RWPE2 (cell line): Measurements from ENCODE around the gene INPP5A.
A peak's percentile ranks its signal among the peaks of the same experiment; 100 is the strongest.

Experiments used
- ATAC-seq: fragments of 200-7000 bp; cut with Tn5 transposase; 3 replicates; pipeline ENCODE4 v1.9.1; 2021; ENCODE audit warnings: low read depth
- DNase-seq: peaks from one replicate; pipeline ENCODE4 v3.0.0-alpha.2; 2020; ENCODE audit warnings: low spot score
- H3K27ac ChIP-seq: fragments of 450-650 bp; 2 replicates; pipeline ENCODE4 v1.5.1; 2017; ENCODE audit warnings: mild to moderate bottlenecking; ENCODE audit not compliant: poor library complexity, severe bottlenecking
- H3K27me3 ChIP-seq: fragments of 250-450 bp; sonication (Bioruptor Pico); 2 replicates; pipeline ENCODE4 v1.5.1; 2021; ENCODE audit warnings: mild to moderate bottlenecking, moderate library complexity; ENCODE audit not compliant: insufficient read depth, poor library complexity, severe bottlenecking
- H3K36me3 ChIP-seq: fragments of 250-450 bp; sonication (Bioruptor Pico); 2 replicates; pipeline ENCODE4 v1.5.1; 2020; ENCODE audit warnings: low read depth, mild to moderate bottlenecking, moderate library complexity
- H3K4me1 ChIP-seq: fragments of 250-450 bp; sonication (Bioruptor Pico); 2 replicates; pipeline ENCODE4 v1.5.1; 2021; ENCODE audit warnings: mild to moderate bottlenecking, moderate library complexity; ENCODE audit not compliant: insufficient read depth, poor library complexity, severe bottlenecking
- H3K4me3 ChIP-seq: fragments of 250-450 bp; sonication (Bioruptor Pico); 2 replicates; pipeline ENCODE4 v1.5.1; 2021; ENCODE audit warnings: mild to moderate bottlenecking, moderate library complexity; ENCODE audit not compliant: severe bottlenecking
- H3K9me3 ChIP-seq: fragments of 250-450 bp; sonication (Bioruptor Pico); 2 replicates; pipeline ENCODE4 v1.5.1; 2021; ENCODE audit warnings: mild to moderate bottlenecking, moderate library complexity; ENCODE audit not compliant: severe bottlenecking
- TF ChIP-seq, protein P1 (sequence below): fragments of 450-650 bp; IDR thresholded peaks from one replicate; pipeline ENCODE4 v1.5.1; 2017; ENCODE audit warnings: mild to moderate bottlenecking, moderate library complexity; ENCODE audit not compliant: poor library complexity, severe bottlenecking

Gene INPP5A

DNA sequence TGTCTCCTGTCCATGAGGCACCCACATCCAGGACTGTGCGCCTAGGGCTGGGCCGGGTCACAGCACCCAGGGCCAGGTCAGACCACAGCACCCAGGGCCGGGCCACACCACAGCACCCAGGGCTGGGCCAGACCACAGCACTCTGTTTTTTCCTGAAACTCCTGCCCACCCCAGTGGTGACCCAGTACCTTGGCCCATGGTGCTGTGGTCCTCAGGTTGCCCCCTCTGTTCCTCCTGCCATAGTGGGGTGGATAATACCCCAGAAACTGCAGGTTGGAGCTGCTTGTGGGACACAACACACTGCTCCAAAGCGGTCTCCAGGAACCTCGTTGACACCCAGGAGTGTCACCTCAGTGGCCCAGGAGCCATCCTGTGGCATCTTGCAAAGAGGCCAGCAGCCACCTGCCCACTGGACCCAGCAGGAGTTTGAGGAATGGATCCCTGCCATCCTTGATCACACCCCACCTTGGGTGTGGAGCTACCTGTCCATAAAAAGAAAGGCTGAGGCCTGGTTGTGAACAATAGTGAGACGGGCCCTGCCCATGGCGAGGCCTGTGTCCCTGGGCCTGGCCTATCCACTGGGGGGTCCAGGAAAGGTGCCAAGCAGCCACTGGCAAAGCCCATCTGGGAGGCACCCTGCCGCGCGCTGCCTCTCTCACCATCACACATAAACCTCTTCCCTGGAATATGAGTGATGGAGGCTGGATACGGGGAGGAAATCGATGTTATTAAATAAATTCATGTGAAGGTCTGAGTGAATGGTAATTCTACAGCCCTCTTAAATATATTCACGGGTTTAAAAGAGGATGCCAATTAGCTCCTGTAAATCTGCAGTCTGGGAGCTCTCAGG, 159.4 kb downstream of the INPP5A start:
- Histone ChIP-seq H3K9me3 (no peaks in the 10 kb centered on the region), H3K4me3 (no peak overlapping the region), H3K36me3 (peaks cover 9% of the 10 kb centered on the region), H3K27me3 (no peaks in the 10 kb centered on the region), H3K27ac (no peak overlapping the region), H3K4me1 (no peaks in the 10 kb centered on the region)
- DNase-seq (peak; percentile 44), ATAC-seq (no peak)
- TF ChIP-seq, protein P1, sequence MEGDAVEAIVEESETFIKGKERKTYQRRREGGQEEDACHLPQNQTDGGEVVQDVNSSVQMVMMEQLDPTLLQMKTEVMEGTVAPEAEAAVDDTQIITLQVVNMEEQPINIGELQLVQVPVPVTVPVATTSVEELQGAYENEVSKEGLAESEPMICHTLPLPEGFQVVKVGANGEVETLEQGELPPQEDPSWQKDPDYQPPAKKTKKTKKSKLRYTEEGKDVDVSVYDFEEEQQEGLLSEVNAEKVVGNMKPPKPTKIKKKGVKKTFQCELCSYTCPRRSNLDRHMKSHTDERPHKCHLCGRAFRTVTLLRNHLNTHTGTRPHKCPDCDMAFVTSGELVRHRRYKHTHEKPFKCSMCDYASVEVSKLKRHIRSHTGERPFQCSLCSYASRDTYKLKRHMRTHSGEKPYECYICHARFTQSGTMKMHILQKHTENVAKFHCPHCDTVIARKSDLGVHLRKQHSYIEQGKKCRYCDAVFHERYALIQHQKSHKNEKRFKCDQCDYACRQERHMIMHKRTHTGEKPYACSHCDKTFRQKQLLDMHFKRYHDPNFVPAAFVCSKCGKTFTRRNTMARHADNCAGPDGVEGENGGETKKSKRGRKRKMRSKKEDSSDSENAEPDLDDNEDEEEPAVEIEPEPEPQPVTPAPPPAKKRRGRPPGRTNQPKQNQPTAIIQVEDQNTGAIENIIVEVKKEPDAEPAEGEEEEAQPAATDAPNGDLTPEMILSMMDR: no peak

DNA sequence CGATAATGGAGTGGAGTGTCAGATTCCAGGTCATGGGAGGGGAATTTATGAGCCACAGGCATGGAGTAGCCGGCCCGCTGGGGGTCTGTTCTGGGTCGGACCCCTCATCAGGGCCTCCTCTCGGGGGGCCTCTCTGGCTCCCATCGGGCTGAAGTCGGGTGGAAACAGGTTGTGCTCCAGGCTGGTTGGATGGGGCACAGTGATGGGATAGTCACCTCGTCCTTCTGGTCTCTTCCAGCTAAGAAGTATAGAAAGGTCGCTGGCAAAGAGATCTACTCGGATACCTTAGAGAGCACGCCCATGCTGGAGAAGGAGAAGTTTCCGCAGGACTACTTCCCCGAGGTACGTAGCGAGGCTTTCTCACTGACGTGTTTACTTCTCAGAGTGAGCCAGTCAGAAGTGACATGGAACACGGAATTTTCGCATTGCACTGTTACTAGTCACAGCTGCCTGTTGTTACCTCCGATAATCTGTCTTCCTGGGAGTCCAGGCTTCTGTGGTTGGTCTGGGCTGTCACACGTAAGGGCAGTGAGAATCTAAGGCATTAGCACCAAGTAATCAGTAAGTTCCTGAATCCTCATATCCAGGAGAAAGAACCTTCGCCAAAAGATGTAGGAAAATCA, 160.1 kb downstream of the INPP5A start:
- Histone ChIP-seq H3K27ac (no peak overlapping the region), H3K36me3 (peaks cover 6% of the 10 kb centered on the region), H3K9me3 (no peaks in the 10 kb centered on the region), H3K4me3 (no peak overlapping the region), H3K4me1 (peaks cover 6% of the 10 kb centered on the region), H3K27me3 (no peaks in the 10 kb centered on the region)
- TF ChIP-seq, protein P1: no peak
- ATAC-seq (no peak), DNase-seq (peak; percentile 54)

DNA sequence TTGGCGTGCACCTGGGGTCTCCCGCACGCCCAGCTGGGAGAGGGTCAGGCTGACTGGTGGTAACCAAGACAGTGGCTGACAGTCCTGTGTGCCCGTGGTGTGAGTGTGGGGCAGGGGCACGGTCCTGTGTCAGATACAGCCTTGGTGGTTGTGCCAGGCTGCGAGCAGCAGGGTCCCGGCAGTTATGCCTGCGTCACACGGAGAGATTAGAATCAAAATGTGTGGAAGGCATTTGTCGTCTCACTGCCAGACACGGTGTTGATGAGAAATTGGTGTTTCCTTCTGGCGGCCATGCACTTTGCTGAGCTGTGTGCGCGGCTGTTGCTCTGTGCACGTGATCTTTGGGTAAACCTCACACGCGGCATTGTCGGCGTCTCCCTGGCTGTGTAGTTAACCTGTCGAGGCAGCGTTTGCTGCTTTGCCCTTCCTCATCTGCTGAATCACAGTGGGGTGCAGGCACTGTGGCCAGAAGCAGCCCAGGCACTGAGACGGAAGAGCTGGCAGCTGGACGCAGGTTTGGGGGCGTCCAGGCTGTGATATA, 160.7 kb downstream of the INPP5A start:
- TF ChIP-seq, protein P1: no peak
- DNase-seq (peak; percentile 36), ATAC-seq (no peak)
- peaks cover 3% of the 10 kb centered on the region; the same call in 1 of the 2 replicates for H3K36me3 ChIP-seq
- no peak overlapping the region for H3K4me3 ChIP-seq
- no peaks in the 10 kb centered on the region for H3K27me3 ChIP-seq
- no peak overlapping the region for H3K27ac ChIP-seq
- no peaks in the 10 kb centered on the region for H3K9me3 ChIP-seq
- H3K4me1 ChIP-seq: peaks cover 6% of the 10 kb centered on the region

DNA sequence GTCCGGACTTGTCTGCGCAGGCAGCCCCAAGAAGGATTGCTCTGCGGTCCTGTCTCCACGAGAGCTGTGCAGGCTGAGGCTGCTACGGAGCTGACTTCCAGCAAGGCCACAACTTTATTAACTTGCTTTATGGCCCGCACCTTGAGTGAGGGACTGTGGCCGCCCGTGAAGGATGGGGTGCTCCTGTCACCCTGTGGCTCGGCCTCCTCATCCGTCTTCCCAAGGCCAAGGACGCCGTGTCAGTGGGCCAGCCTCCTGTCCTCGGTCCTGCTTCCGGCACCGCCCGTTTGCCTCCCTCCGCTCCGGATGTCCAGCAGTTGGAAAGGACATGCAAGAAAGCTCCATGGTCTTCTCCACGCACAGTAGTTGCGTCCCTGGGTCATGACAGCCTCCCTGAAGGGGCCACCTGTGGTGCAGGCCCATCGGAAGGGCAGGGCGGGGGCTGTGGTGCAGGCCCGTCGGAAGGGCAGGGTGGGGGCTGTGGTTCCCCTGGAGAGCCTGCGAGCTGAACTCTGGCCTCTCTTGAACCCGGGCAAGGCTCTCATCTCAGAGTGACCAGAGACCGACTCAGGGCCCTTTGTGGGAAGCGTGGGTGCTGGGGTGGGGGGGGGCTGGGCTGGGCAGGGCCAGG, 161.3 kb downstream of the INPP5A start:
- DNase-seq (peak; percentile 53), ATAC-seq (no peak)
- H3K27me3 ChIP-seq: no peaks in the 10 kb centered on the region
- peaks cover 3% of the 10 kb centered on the region; the same call in 1 of the 2 replicates for H3K36me3 ChIP-seq
- TF ChIP-seq, protein P1: no peak
- H3K4me1 ChIP-seq: peaks cover 6% of the 10 kb centered on the region
- no peaks in the 10 kb centered on the region for H3K9me3 ChIP-seq
- H3K27ac ChIP-seq: no peak overlapping the region
- no peak overlapping the region for H3K4me3 ChIP-seq
